ENCODE data around the gene CAVIN3. TPM values are rescaled to one million over a fixed set of nuclear protein-coding genes. Genes with fewer than 3 reads are reported as not detected.

Gene CAVIN3
- total RNA-seq, 1 donor from 2014 or later: 2.9 TPM

GRCh38 chr11:6351782-6352382 lies 31.6 kb upstream of the CAVIN3 start:
- H3K4me2 ChIP-seq: no peak overlapping the region
- H3K36me3 ChIP-seq: no peaks in the 10 kb centered on the region
- no peak overlapping the region for H3K27ac ChIP-seq
- no peaks in the 10 kb centered on the region for H3K27me3 ChIP-seq
- H3K4me3 ChIP-seq: no peak overlapping the region
- no peak overlapping the region for H3K27ac Mint-ChIP-seq
- no peaks in the 10 kb centered on the region for H3K79me2 ChIP-seq (ENCODE audit: low read depth)
- peaks cover 2% of the 10 kb centered on the region for H3K4me1 Mint-ChIP-seq
- DNase-seq (ENCODE audit: low spot score): no peak
- TF ChIP-seq, protein P1, sequence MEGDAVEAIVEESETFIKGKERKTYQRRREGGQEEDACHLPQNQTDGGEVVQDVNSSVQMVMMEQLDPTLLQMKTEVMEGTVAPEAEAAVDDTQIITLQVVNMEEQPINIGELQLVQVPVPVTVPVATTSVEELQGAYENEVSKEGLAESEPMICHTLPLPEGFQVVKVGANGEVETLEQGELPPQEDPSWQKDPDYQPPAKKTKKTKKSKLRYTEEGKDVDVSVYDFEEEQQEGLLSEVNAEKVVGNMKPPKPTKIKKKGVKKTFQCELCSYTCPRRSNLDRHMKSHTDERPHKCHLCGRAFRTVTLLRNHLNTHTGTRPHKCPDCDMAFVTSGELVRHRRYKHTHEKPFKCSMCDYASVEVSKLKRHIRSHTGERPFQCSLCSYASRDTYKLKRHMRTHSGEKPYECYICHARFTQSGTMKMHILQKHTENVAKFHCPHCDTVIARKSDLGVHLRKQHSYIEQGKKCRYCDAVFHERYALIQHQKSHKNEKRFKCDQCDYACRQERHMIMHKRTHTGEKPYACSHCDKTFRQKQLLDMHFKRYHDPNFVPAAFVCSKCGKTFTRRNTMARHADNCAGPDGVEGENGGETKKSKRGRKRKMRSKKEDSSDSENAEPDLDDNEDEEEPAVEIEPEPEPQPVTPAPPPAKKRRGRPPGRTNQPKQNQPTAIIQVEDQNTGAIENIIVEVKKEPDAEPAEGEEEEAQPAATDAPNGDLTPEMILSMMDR (IDR thresholded peaks at IDR 0.05): no peak
- TF ChIP-seq EZH2 (IDR thresholded peaks at IDR 0.05) (no peak), EZH2phosphoT487 (IDR thresholded peaks at IDR 0.05) (no peak)
- H3K4me3 Mint-ChIP-seq: no peak overlapping the region
- peaks cover 1% of the 10 kb centered on the region for H3K36me3 Mint-ChIP-seq
- peaks cover 3% of the 10 kb centered on the region for H3K27me3 Mint-ChIP-seq (ENCODE audit: insufficient read depth, low read depth)
- no peaks in the 10 kb centered on the region for H3K4me1 ChIP-seq
- no peak overlapping the region for H3K9ac ChIP-seq
- H4K20me1 ChIP-seq (ENCODE audit: low read depth): no peaks in the 10 kb centered on the region
- H3F3A ChIP-seq (ENCODE audit: low read depth): no peaks in the 10 kb centered on the region
- H2AFZ ChIP-seq (replicated peaks): no peak overlapping the region
- H3K9me3 ChIP-seq (ENCODE audit: low read depth): no peaks in the 10 kb centered on the region
- H3K9me3 Mint-ChIP-seq: peaks cover 7% of the 10 kb centered on the region

GRCh38 chr11:6350486-6350885 lies 30.2 kb upstream of the CAVIN3 start:
- Histone ChIP-seq H3K4me2 (no peak overlapping the region), H3K27me3 (no peaks in the 10 kb centered on the region), H2AFZ (replicated peaks) (no peak overlapping the region), H3K79me2 (ENCODE audit: low read depth) (no peaks in the 10 kb centered on the region), H3K36me3 (no peaks in the 10 kb centered on the region), H3K4me1 (no peaks in the 10 kb centered on the region), H3K9me3 (ENCODE audit: low read depth) (no peaks in the 10 kb centered on the region), H3F3A (ENCODE audit: low read depth) (no peaks in the 10 kb centered on the region), H3K27ac (no peak overlapping the region), H3K4me3 (no peak overlapping the region), H4K20me1 (ENCODE audit: low read depth) (no peaks in the 10 kb centered on the region), H3K9ac (no peak overlapping the region)
- Mint-ChIP-seq H3K36me3 (peaks cover 1% of the 10 kb centered on the region), H3K4me3 (no peak overlapping the region), H3K4me1 (no peaks in the 10 kb centered on the region), H3K27ac (no peak overlapping the region), H3K27me3 (ENCODE audit: insufficient read depth, low read depth) (peaks cover 6% of the 10 kb centered on the region), H3K9me3 (peaks cover 11% of the 10 kb centered on the region)
- no peak for DNase-seq (ENCODE audit: low spot score)
- no peak for TF ChIP-seq EZH2phosphoT487 (IDR thresholded peaks at IDR 0.05)
- no peak for TF ChIP-seq EZH2 (IDR thresholded peaks at IDR 0.05)
- TF ChIP-seq, protein P1 (IDR thresholded peaks at IDR 0.05): no peak

DNA sequence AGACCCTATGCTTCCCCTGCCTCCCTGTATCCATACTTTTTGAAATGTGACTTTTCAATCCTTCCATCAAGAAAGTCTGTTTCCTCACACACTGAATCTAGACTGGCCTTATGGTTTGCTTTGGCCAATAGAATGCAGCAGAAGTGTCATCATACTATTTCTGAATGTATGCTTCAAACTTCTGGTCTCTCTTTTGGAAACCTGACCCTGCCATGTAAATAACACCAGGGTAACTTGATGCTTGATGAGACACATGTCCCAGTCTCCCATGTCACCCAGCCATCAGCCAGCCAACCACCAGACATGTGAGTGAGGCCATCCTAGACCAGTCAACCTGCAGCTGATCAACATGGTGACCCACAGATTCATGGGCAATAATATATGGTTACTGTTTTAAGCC lies 29.7 kb upstream of the CAVIN3 start:
- no peaks in the 10 kb centered on the region for H3K27me3 ChIP-seq
- no peak overlapping the region for H3K27ac Mint-ChIP-seq
- H3K36me3 Mint-ChIP-seq: peaks cover 1% of the 10 kb centered on the region
- no peak for DNase-seq (ENCODE audit: low spot score)
- H3K9ac ChIP-seq: no peak overlapping the region
- TF ChIP-seq, protein P1 (IDR thresholded peaks at IDR 0.05): no peak
- TF ChIP-seq EZH2 (IDR thresholded peaks at IDR 0.05) (no peak), EZH2phosphoT487 (IDR thresholded peaks at IDR 0.05) (no peak)
- no peaks in the 10 kb centered on the region for H3K36me3 ChIP-seq
- H3K27me3 Mint-ChIP-seq (ENCODE audit: insufficient read depth, low read depth): peaks cover 6% of the 10 kb centered on the region
- H3K4me1 ChIP-seq: no peaks in the 10 kb centered on the region
- no peaks in the 10 kb centered on the region for H3K79me2 ChIP-seq (ENCODE audit: low read depth)
- H3K4me2 ChIP-seq: no peak overlapping the region
- H3K9me3 Mint-ChIP-seq: peaks cover 11% of the 10 kb centered on the region
- H2AFZ ChIP-seq (replicated peaks): no peak overlapping the region
- H3K4me3 ChIP-seq: no peak overlapping the region
- no peaks in the 10 kb centered on the region for H3F3A ChIP-seq (ENCODE audit: low read depth)
- no peaks in the 10 kb centered on the region for H3K9me3 ChIP-seq (ENCODE audit: low read depth)
- H3K4me3 Mint-ChIP-seq: no peak overlapping the region
- H3K27ac ChIP-seq: no peak overlapping the region
- no peaks in the 10 kb centered on the region for H3K4me1 Mint-ChIP-seq
- H4K20me1 ChIP-seq (ENCODE audit: low read depth): no peaks in the 10 kb centered on the region

Data from neural progenitor cell (in vitro differentiated cells).